Measurements from ENCODE around the gene TUBB4A.

DNA sequence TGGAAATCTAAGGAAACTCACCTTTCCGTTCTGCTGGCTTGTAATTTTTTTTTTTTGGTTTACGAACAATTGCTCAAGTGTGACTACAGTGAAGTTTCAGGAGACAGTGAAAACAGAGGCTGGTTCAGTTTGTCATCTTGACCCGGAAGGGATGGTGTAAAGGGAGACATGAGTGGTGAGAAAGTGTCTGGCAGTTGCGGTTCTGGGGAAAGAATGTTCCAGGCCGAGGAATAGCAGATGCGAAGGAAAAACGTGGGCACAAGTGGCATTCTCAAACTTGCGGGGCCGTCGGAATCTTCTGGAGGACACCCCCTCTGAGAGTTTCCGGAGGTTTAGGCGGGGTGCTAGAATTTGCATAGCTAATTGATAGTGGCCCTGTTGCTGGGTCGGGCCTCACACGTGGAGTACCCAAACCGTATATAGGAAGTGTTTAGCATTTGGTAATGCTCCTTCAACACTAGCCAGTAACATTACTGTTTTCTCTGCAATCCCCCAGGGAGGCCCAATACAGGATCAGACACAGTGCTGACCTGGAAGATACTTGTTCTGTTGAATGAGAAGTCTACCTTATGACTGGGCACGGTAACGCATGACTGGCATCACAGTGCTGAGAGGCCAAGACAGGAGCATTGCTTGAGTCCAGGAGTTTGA, 25.9 kb upstream of the TUBB4A start:
- TF ChIP-seq, protein P1, sequence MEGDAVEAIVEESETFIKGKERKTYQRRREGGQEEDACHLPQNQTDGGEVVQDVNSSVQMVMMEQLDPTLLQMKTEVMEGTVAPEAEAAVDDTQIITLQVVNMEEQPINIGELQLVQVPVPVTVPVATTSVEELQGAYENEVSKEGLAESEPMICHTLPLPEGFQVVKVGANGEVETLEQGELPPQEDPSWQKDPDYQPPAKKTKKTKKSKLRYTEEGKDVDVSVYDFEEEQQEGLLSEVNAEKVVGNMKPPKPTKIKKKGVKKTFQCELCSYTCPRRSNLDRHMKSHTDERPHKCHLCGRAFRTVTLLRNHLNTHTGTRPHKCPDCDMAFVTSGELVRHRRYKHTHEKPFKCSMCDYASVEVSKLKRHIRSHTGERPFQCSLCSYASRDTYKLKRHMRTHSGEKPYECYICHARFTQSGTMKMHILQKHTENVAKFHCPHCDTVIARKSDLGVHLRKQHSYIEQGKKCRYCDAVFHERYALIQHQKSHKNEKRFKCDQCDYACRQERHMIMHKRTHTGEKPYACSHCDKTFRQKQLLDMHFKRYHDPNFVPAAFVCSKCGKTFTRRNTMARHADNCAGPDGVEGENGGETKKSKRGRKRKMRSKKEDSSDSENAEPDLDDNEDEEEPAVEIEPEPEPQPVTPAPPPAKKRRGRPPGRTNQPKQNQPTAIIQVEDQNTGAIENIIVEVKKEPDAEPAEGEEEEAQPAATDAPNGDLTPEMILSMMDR (IDR thresholded peaks at IDR 0.05; ENCODE audit: low read depth, low read length) = no peak
- peak; percentile 36; the same call in 1 of the 2 replicates for TF ChIP-seq MYC (IDR thresholded peaks at IDR 0.05; ENCODE audit: low read depth, low read length)
- TF ChIP-seq POLR2A (IDR thresholded peaks at IDR 0.05; ENCODE audit: extremely low read depth, insufficient read length) = no peak
- TF ChIP-seq, protein P2, sequence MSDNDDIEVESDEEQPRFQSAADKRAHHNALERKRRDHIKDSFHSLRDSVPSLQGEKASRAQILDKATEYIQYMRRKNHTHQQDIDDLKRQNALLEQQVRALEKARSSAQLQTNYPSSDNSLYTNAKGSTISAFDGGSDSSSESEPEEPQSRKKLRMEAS (IDR thresholded peaks at IDR 0.05; ENCODE audit: low read depth, low read length) = peak; percentile 71

Measured in NB4 (cell line).